ENCODE measurements around the gene VANGL1. TPM values are rescaled to one million over a fixed set of nuclear protein-coding genes. Genes with fewer than 3 reads are reported as not detected.

The VANGL1 gene
- total RNA-seq, 4 donors from 2014 or later = 0.66 to 1.2 (median 1.1) TPM

DNA sequence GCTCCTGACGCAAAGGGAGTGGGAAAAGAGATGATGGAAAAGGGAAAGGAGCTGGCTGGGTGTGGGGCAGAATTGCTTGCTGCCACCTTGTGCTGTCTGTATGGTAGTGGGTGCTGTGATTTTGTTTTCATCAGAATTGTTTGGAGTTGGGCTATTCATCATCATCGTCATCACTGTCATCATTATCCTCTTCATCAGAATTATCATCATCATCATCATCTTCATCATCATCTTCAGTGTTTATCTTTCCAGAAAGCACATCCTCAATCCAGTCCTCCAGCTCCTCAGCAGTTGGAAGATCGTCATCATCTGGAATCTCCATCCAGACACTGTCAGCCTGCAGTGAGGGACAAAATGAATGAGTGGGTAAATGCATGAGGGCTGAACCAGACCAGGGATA, 59.3 kb downstream of the VANGL1 start:
- DNase-seq (no peak), ATAC-seq (no peak)
- H3K27ac ChIP-seq = no peak overlapping the region
- no peak overlapping the region for H3K4me3 ChIP-seq
- TF ChIP-seq POLR2A (IDR thresholded peaks at IDR 0.05) (no peak), CTCF (IDR thresholded peaks at IDR 0.05 in 4 of 5, conservative IDR thresholded peaks at IDR 0.05 in 1 of 5) (no peak)
- H3K27me3 ChIP-seq = no peaks in the 10 kb centered on the region
- intact Hi-C loops (cut with DNase I; ENCODE audit: low total_unique reads) (loop anchor here (10.0 kb wide), 1 partner anchor 56 kb away; the partner anchor contains the start of gene VANGL1), in situ Hi-C loops (cut with MboI; ENCODE audit: low sequenced_read_pairs in 4 of 4) (loop anchor here in 1 of 4 donors (10.0 kb wide), 1 partner anchor 86 kb away; no protein-coding TSS in a partner anchor)
- H3K9me3 ChIP-seq = no peaks in the 10 kb centered on the region
- no peaks in the 10 kb centered on the region for H3K4me1 ChIP-seq
- H3K36me3 ChIP-seq = peaks cover 0 to 38% of the 10 kb centered on the region in 2 donors

DNA sequence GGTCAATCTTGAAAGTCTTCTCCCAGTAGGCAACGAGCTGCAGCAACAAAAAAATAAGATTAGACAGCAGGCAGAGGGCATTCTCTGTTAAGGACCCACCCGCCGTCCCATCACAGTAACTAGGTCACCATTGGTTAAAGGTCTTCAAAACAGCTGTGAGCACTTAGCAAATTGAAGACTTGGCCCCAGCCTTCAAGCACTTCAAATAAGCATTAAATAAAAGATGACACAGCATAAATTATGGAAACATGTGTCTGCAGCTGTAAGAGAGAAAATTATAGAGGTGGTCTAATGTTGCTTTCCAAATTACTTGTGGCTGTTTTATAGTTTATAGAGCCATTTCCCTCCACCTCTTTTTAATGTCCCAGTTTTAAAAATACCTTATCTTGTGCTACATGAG, 61.2 kb downstream of the VANGL1 start:
- ATAC-seq = no peak
- no peak overlapping the region for H3K27ac ChIP-seq
- no peaks in the 10 kb centered on the region for H3K27me3 ChIP-seq
- intact Hi-C loops (cut with DNase I; ENCODE audit: low total_unique reads) = loop anchor here (10.0 kb wide), 1 partner anchor 58 kb away; the partner anchor contains the start of gene VANGL1
- H3K4me1 ChIP-seq = no peaks in the 10 kb centered on the region
- H3K4me3 ChIP-seq = no peak overlapping the region
- no peak for DNase-seq
- no peak for TF ChIP-seq CTCF (IDR thresholded peaks at IDR 0.05 in 4 of 5, conservative IDR thresholded peaks at IDR 0.05 in 1 of 5)
- TF ChIP-seq POLR2A (IDR thresholded peaks at IDR 0.05) = no peak
- no peaks in the 10 kb centered on the region for H3K9me3 ChIP-seq
- H3K36me3 ChIP-seq = peaks cover 0 to 38% of the 10 kb centered on the region in 2 donors
- in situ Hi-C loops (cut with MboI; ENCODE audit: low sequenced_read_pairs in 4 of 4) = loop anchor here in 1 of 4 donors (10.0 kb wide), 1 partner anchor 88 kb away; no protein-coding TSS in a partner anchor

- no peak for ATAC-seq
- DNase-seq = no peak
- no peaks in the 10 kb centered on the region for H3K27me3 ChIP-seq
- intact Hi-C loops (cut with DNase I; ENCODE audit: low total_unique reads) = loop anchor here (10.0 kb wide), 1 partner anchor 61 kb away; the partner anchor contains the start of gene VANGL1
- peaks cover 0 to 38% of the 10 kb centered on the region in 2 donors for H3K36me3 ChIP-seq
- H3K27ac ChIP-seq = no peak overlapping the region
- no peak overlapping the region for H3K4me3 ChIP-seq
- H3K9me3 ChIP-seq = no peaks in the 10 kb centered on the region
- in situ Hi-C loops (cut with MboI; ENCODE audit: low sequenced_read_pairs in 4 of 4) = loop anchor here in 3 of 4 donors (5.0 to 10.0 kb wide), 2 partner anchors 91 to 98 kb away; no protein-coding TSS in a partner anchor
- no peaks in the 10 kb centered on the region for H3K4me1 ChIP-seq
- TF ChIP-seq CTCF (IDR thresholded peaks at IDR 0.05 in 4 of 5, conservative IDR thresholded peaks at IDR 0.05 in 1 of 5) (no peak), POLR2A (IDR thresholded peaks at IDR 0.05) (no peak)
Observed at GRCh38 chr1:115705085-115705951, 63.5 kb downstream of the VANGL1 start.

GRCh38 chr1:115705963-115706362, 64.2 kb downstream of the VANGL1 start:
- H3K9me3 ChIP-seq = no peaks in the 10 kb centered on the region
- no peak overlapping the region for H3K27ac ChIP-seq
- peaks cover 0 to 37% of the 10 kb centered on the region in 2 donors for H3K36me3 ChIP-seq
- TF ChIP-seq CTCF (IDR thresholded peaks at IDR 0.05 in 4 of 5, conservative IDR thresholded peaks at IDR 0.05 in 1 of 5) (no peak), POLR2A (IDR thresholded peaks at IDR 0.05) (no peak)
- in situ Hi-C loops (cut with MboI; ENCODE audit: low sequenced_read_pairs in 4 of 4) (loop anchor here in 3 of 4 donors (5.0 to 10.0 kb wide), 2 partner anchors 91 to 99 kb away; no protein-coding TSS in a partner anchor), intact Hi-C loops (cut with DNase I; ENCODE audit: low total_unique reads) (loop anchor here (2.0 to 10.0 kb wide), 2 partner anchors 61 to 97 kb away; partner anchors contain the start of gene VANGL1)
- ATAC-seq = no peak
- no peaks in the 10 kb centered on the region for H3K4me1 ChIP-seq
- H3K27me3 ChIP-seq = no peaks in the 10 kb centered on the region
- no peak overlapping the region for H3K4me3 ChIP-seq
- no peak for DNase-seq
